ENCODE results near the gene BRMS1L.
"Not testable (repeated sequence)": the region's sequence is repeated elsewhere in the genome, so short reads cannot be mapped to it uniquely, and the experiment has no call there.

BRMS1L gene

GRCh38 chr14:35826218-35826951 is at the start of gene BRMS1L:
TSS of gene BRMS1L (plus strand) at chr14:35826338. CDS start at chr14:35826517, 179 bp downstream.
- peak; percentile 99 for DNase-seq

- DNase-seq, result no peak
Observed at GRCh38 chr14:35776823-35777222, 49.3 kb upstream of the BRMS1L start.

GRCh38 chr14:35777550-35777949 is 48.6 kb upstream of the BRMS1L start:
- not testable (repeated sequence) for DNase-seq

DNA sequence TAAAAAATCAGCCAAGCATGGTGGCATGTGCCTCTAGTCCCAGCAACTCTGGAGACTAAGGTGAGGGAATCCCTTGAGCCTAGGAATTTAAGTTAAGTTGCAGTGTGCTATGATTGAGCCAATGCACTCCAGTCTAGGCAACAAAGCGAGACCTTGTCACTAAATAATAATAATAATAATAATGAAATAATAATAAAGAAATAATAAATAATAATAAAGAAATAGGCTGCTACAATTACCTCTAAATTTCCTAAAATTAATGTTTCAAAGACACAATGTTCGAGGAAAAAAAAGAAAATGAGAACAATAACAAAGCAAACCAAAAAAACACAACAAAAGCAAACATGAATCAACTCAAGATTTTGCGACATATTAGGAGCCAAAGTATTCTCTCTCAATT is 46.8 kb upstream of the BRMS1L start:
- no peak for DNase-seq

DNA sequence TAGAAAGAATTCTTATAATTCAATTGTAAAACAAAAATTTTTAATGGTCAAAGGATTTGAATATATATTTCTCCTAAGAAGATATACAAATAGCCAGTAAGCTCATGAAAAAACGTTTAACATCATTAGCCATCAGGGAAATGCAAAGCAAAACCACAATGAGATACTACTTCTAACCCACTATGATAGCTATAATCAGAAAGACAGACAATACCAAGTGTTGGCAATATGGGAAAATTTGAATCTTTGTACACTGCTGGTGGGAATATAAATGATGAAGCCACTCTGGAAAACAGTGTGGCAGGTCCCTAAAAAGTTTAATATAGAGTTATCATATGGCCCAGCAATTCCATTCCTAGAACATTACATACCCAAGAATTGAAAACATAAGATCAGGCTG is 42.4 kb upstream of the BRMS1L start:
- no peak for DNase-seq

DNA sequence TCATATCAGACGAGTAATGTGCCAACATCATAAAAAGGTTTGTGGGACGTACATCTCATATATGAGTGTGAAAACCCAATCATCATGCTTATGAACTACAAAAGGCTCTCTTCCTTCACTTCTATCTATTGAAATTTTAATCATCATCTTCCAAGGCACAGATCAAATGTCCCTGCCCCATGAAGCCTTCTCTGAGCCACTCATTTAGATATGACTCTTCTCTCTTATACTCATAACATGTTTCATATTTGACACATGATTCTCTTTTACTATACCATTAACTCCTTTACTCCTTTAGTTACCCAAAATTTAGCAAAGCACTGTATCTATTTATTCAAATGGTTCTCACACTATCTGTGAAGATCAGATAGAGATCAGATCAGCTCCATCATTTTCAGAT is 39.3 kb upstream of the BRMS1L start:
- DNase-seq, result no peak

- peak; percentile 15 for DNase-seq
Observed at GRCh38 chr14:35789651-35790050, 36.5 kb upstream of the BRMS1L start.

- DNase-seq, result no peak
Observed at GRCh38 chr14:35797796-35798195, 28.3 kb upstream of the BRMS1L start.

DNA sequence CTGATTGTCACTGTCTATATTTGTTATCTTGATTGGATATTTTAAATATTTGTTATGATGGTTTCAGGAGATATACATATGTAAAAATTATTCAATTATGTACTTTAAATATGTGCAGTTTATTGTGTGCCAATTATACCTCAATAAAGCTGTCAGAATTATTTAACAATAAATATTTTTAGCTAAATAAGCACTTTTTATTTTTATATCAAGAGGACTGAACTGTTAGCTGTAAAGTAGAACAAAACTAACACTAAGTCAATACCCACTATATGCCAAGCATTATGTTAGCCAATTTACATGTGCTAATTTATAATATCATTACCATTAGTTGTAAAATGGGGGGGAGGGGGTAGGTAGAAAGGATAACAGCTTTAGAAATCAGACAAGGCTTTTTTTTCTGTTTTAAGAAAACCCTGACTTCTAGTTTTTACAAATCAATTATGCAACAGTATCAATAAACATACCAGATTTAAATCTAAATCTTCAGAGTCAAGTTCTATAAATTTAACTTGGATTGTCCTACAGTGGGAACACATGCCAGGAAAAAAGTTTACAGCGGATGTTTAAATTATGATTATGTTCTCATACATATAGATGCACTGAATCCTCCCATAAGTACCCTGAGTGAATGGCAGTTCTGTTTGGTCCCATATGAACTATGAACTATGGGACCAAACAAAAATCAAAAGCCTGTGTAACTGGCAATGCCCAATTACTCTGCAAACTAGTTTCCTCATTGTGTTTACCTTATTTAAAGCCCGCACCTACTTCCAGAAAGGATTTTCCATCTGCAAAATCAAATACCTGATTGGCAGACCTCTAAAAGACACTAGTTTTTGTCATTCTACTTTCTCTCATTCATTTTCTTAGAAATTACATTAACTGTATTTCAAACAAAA is 19.9 kb upstream of the BRMS1L start:
- no peak for DNase-seq

DNA sequence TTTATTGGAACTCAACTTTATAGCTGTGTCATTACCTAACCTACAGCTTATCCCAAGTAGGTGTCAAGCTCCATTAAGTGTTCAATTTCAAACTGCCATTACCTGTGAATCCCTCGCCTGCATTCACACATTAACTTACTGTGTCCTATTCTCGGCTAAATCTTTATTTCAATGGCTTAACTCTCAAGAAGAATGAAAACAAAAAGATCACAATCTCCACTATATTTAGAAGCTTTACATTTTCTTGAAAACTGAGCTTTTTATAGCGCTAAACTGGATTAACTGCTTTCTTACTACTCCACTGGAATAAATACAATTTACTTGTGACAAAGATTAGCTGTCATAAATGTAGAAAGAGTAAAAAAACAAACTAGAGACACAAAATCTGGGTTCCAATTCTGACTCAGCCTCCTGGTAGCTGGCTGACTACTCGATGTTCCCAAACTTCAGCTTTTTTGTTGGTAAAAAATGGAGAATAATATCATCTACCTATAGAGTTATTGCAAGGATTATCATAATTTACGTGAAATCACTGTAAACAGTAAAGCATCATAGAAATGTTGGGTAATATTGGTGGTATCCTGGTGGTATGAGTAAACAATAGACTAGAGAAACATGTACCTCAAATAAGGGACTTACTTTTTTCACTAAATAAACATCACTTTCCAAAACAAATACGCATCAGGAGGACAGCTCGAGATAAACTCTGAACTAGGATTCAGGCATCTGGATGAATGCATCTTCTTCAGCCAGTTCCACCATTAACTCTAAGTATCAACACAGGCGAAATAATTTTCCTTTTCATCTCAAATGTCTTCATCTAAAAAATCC is 18.8 kb upstream of the BRMS1L start:
- no peak for DNase-seq

DNA sequence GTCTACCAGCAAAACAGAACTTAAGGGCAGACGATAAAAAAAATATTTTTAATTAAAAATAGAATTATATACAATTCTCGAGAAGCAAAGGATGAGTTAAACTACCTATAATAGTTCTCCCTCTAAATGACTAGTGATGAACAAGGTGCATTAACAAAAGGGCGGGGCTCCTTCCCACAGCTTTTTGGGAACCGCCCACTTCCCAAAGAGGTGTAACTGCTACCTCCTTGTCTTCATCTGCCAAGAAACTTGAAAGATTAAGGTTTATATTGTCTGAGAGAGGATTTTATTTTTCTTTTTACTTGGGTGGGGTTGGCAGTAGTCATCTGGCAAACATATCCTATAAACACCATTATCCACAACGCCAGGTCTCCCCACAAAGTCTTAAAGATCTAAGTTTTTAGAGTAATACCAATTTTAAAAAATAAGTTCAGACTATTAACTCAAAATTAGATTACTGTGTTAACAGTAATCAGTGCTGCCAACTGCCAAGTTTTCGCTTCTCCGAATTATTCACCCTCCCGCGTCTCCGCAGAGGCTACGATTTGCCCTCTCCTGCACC is 18.0 kb upstream of the BRMS1L start:
- DNase-seq, result no peak

DNA sequence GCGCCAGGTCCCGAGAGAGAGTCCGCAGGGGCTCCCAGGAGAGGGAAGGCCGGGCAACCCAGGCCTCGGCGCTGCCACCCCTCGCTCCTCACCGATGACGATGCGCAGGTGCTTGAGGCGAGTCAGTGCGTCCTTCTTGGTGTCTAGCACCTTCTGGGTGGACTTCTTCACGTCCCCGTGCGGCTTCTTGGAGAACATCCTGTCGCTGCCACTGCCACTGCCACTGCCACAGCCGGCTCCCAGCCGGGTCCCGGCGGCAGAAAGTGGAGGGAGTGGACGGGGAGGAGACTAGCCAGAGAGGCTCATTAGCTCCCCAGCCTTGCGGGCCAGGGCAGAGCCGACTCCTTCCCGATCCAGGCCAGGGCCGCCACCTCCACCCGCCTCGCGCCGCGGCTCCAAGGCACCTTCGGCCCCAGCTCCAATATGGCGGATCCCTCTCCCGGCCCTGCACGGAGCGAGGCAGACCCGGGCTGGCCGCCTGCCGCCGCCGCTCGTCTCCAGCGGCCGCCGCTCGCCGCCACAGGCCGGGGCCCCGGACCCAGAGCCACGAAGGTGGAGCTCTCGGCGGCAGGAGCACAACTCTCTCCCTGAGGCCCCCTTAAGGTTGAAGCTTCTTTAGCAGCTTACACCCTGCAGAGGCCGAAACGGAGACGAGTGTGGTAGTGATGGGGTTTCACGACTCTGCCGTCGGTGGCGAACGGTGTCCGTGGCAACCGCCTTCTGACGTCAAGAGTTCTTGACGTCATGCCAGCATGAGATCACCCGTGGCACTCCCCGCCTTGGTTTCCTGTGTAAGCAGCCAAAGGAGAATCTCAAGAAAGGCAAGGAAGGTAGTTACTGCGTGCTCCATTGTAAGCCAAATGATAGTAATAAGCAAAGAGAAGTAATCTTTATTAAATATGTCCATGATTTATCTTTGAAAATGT is 17.2 kb upstream of the BRMS1L start, which contains the start of gene RALGAPA1:
Gene RALGAPA1 (minus strand): TSS at position 658 of the 926 bp plus-strand sequence. CDS start 460 bp downstream, at position 198.
- DNase-seq, result peak; percentile 97

- DNase-seq, result no peak
Observed at GRCh38 chr14:35809597-35809996, 16.5 kb upstream of the BRMS1L start.

DNA sequence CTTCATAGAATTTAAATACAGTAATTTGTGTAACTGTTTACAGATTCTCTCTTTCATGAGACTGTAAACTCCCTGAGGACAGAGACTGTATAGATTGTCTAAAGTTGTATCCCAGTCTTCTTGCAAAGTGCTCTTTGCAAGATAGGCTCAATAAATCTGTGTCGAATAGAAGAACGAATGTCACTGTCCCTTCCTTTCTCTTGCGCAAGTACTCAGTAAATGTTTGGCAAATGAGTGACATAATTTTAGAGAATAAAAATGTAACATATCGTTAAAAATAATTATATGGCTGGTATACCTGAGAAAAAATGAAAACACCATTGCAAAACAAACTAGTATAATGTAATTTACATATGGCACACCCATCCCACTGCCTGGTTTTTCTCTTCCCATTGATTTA is 15.2 kb upstream of the BRMS1L start:
- DNase-seq, result no peak

DNA sequence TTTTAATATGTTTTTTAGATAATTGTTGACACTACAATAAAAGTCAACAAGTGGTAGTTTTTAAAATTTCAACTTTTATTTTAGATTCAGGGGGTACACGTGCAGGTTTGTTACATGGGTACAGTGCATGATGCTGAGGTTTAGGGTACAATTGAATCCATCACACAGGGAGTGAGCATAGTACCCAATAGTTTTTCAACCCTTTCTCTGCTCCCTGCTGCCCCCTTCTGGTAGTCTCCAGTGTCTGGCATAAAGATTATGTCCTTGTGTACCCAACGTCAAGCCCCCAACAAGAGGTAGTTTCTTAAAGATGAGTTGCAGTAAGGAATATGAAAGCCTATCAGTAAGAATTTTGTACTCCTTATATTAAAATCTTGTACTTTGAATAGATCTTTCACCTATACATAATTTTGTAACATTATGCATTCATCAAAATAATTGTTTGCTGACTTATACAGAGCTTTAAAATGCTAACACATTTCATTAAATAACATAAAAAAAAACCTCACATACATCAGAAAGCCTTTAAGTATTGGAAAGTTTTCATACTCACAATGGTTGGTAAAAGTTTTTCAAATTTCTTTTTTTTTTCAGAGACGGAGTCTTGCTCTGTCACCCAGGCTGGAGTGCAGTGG is 11.7 kb upstream of the BRMS1L start:
- DNase-seq, result peak; percentile 60

GRCh38 chr14:35818346-35819115 is 7.6 kb upstream of the BRMS1L start:
- DNase-seq, result peak; percentile 50

DNA sequence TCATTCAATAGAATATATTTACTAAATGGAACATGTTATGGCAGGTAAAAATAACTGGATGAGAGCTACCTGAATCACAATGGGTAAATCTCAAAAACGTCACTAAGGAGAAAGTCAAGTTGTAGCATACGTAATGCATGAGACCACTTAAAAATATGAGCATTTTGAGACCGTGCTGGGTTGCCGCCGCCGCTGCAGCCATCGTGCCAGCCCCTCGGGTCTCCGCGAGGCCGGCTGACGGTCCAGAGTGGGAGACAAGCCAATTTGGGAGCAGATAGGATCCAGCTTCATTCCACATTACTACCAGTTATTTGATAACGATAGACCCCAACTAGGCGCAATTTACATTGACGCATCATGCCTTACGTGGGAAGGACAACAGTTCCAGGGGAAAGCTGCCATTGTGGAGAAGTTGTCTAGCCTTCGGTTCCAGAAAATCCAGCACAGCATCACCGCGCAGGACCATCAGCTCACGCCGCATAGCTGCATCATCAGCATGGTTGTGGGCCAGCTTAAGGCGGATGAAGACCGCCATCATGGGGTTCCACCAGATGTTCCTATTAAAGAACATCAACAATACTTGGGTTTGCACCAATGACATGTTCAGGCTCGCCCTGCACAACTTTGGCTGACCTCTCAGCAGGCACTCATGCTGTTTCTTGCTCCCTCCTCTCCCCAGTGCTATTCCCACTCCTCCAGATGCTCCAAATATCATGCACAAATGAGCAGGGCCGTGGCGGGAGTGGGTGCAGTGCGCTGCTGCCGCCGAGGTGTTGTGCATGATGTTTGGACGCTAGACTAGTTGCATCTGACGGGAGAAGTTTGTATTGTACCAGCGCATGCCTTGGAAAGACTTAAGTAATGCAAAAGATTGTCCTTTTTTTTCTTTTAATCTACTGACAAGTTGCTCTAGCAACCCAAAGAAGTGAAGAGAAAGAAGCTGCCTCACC is 6.3 kb upstream of the BRMS1L start:
- no peak for DNase-seq

- DNase-seq, result peak; percentile 49
Observed at GRCh38 chr14:35821564-35822411, 4.3 kb upstream of the BRMS1L start.
